PC-9 (cell line): ENCODE measurements around the gene BUB1. TPM values are rescaled to one million over a fixed set of nuclear protein-coding genes. Genes with fewer than 3 reads are reported as not detected.

Experiments used
- Bru-seq: library from RNA; stranded (reverse); fragments of 400-500 nt; gene quantifications from one replicate; lab custom pipeline; 2021; lab: Mats Ljungman, UMichigan
- BruChase-seq, 2 experiments: library from RNA; stranded (reverse); fragments of 400-500 nt; gene quantifications; one replicate each; lab custom pipeline; 2021; lab: Mats Ljungman, UMichigan
- BruUV-seq: library from RNA; stranded (reverse); fragments of 400-500 nt; replicated peaks from 2 replicates; lab custom pipeline; 2021; lab: Mats Ljungman, UMichigan
- CTCF ChIA-PET: fragments of 300-600 bp; sonication (Branson Sonifier 250); formaldehyde crosslinking; loops from one replicate; lab custom pipeline; 2022; ENCODE audit warnings: antibody characterized with exemption; lab: Charles Lee
- POLR2A ChIA-PET: fragments of 300-600 bp; sonication (Branson Sonifier 250); formaldehyde crosslinking; loops from one replicate; lab custom pipeline; 2022; ENCODE audit warnings: antibody characterized with exemption; ENCODE audit not compliant: unreplicated experiment; lab: Charles Lee
- DNase-seq, 2 experiments: peaks; one replicate each; pipeline versions ENCODE4 v3.0.0 to v3.0.0-alpha.2; 2015 to 2022; ENCODE audit warnings: mixed read lengths in 1 of 2
- H2AFZ ChIP-seq: fragments of 200-600 bp; sonication (generic); 2 replicates; pipeline ENCODE4 v1.8.1; 2017; ENCODE audit warnings: antibody characterized with exemption
- H3F3A ChIP-seq: fragments of 200-600 bp; sonication (generic); 2 replicates; pipeline ENCODE4 v1.8.1; 2017; ENCODE audit warnings: antibody characterized with exemption, mild to moderate bottlenecking, low read depth; ENCODE audit not compliant: insufficient read depth
- H3K27ac ChIP-seq: fragments of 200-600 bp; sonication (generic); 2 replicates; pipeline ENCODE4 v1.6.1; 2016; ENCODE audit warnings: mixed run types
- H3K27me3 ChIP-seq: fragments of 200-600 bp; sonication (generic); 2 replicates; pipeline ENCODE4 v1.6.1; 2016; ENCODE audit warnings: low read depth, mixed run types; ENCODE audit not compliant: insufficient read depth
- H3K36me3 ChIP-seq: fragments of 200-600 bp; sonication (generic); 2 replicates; pipeline ENCODE4 v1.6.1; 2016; ENCODE audit warnings: low read depth, mixed run types
- H3K4me1 ChIP-seq: fragments of 200-600 bp; sonication (generic); replicated peaks from 2 replicates; pipeline ENCODE4 v1.6.1; 2016; ENCODE audit warnings: mixed run types; ENCODE audit not compliant: insufficient read depth
- H3K4me2 ChIP-seq: fragments of 200-600 bp; sonication (generic); 2 replicates; pipeline ENCODE4 v1.6.1; 2017; ENCODE audit warnings: mixed run types
- H3K4me3 ChIP-seq: fragments of 200-600 bp; sonication (generic); 2 replicates; pipeline ENCODE4 v1.6.1; 2016; ENCODE audit warnings: mixed run types
- H3K79me2 ChIP-seq: fragments of 200-600 bp; sonication (generic); 2 replicates; pipeline ENCODE4 v1.6.1; 2017; ENCODE audit warnings: low read depth, mixed run types
- H3K9me2 ChIP-seq: fragments of 200-600 bp; sonication (generic); 2 replicates; pipeline ENCODE4 v1.8.1; 2017; ENCODE audit warnings: mild to moderate bottlenecking; ENCODE audit not compliant: insufficient read depth
- H3K9me3 ChIP-seq: fragments of 200-600 bp; sonication (generic); 2 replicates; pipeline ENCODE4 v1.8.1; 2016; ENCODE audit warnings: low read depth; ENCODE audit not compliant: insufficient read depth
- H4K20me1 ChIP-seq: fragments of 200-600 bp; sonication (generic); 2 replicates; pipeline ENCODE4 v1.8.1; 2017; ENCODE audit not compliant: insufficient read depth
- CTCF ChIP-seq: fragments of 200-600 bp; sonication (generic); conservative IDR thresholded peaks from 2 replicates; pipeline ENCODE4 v1.6.1; 2017; ENCODE audit warnings: mixed run types, antibody characterized with exemption, mild to moderate bottlenecking, moderate library complexity
- EZH2 ChIP-seq: fragments of 200-600 bp; sonication (generic); IDR thresholded peaks from 2 replicates; pipeline ENCODE4 v1.8.0; 2017; ENCODE audit warnings: antibody characterized with exemption, low read depth
- intact Hi-C: fragments of 100-400 bp; cut with micrococcal nuclease; formaldehyde crosslinking; loops from one replicate; pipeline ENCODE4 v1.10.0; 2022; ENCODE audit not compliant: unreplicated experiment
- long read RNA-seq: library from polyadenylated mRNA; stranded (forward); transcript quantifications from one replicate; pipeline ENCODE4 v2.0.0, GENCODE V29; 2022
- total RNA-seq: library from RNA; stranded (reverse); gene quantifications from 2 replicates; pipeline ENCODE4 v1.2.3, GENCODE V29; 2021

Gene BUB1
- total RNA-seq: 45.7 and 74.6 TPM in 2 replicates
- percentile 92 among the genes with signal in this experiment for Bru-seq, nascent RNA
- BruChase-seq, experiment 1, labeled RNA remaining after a 2-hour chase: percentile 88 among the genes with signal in this experiment
- percentile 85 among the genes with signal in this experiment for BruChase-seq, experiment 2, labeled RNA remaining after a 6-hour chase
- long read RNA-seq, transcript BUB1-201 (25 exons, 3,507 nt): major isoform, 88 of 111 reads
- long read RNA-seq, partial matches to known transcripts: 11 of 111 reads
- long read RNA-seq, other reads (novel, unspliced or antisense): 11 of 111 reads

- intact Hi-C loops: loop anchor here (10.0 kb wide), 1 partner anchor 997 kb away; no protein-coding TSS in a partner anchor
- ChIA-PET POLR2A (interaction anchor here (0.6 to 0.7 kb wide), 4 partner anchors 22 to 101 kb away, joined by 3 to 5 read pairs (median 4); no protein-coding TSS in a partner anchor), CTCF (interaction anchor here (0.7 to 2.2 kb wide), 5 partner anchors 10 to 78 kb away, joined by 3 to 15 read pairs (median 3); no protein-coding TSS in a partner anchor)
These were observed at the start of gene BUB1 for GRCh38 chr2:110677530-110678456. Gene BUB1, minus strand, starts transcription at chr2:110678063. Its CDS starts 68 bp downstream, at chr2:110677995.

GRCh38 chr2:110726285-110726684 lies 48.4 kb upstream of the BUB1 start:
- intact Hi-C loops: no loop called here
- no peaks in the 10 kb centered on the region for H3K4me1 ChIP-seq
- H4K20me1 ChIP-seq: no peaks in the 10 kb centered on the region
- no peak overlapping the region for H3K4me3 ChIP-seq
- H3K4me2 ChIP-seq: no peak overlapping the region
- H3F3A ChIP-seq: no peaks in the 10 kb centered on the region
- no peak for TF ChIP-seq CTCF
- TF ChIP-seq EZH2: no peak
- no peak for DNase-seq
- no peaks in the 10 kb centered on the region for H3K27me3 ChIP-seq
- H3K9me2 ChIP-seq: no peaks in the 10 kb centered on the region
- no peak overlapping the region for H3K27ac ChIP-seq
- H3K9me3 ChIP-seq: no peaks in the 10 kb centered on the region
- CTCF ChIA-PET: interaction anchor here (0.6 kb wide), 1 partner anchor 9 kb away, joined by 3 read pairs; no protein-coding TSS in a partner anchor
- H3K36me3 ChIP-seq: no peaks in the 10 kb centered on the region
- H3K79me2 ChIP-seq: no peaks in the 10 kb centered on the region
- POLR2A ChIA-PET: no interaction called here
- BruUV-seq: no TSS peak
- no peak overlapping the region for H2AFZ ChIP-seq

More at GRCh38 chr2:110677530-110678456, at the start of gene BUB1:
- H3K36me3 ChIP-seq: 0 out of 2 replicates have a peak, but pooled peaks cover 6% of the 10 kb centered on the region
- H3K27ac ChIP-seq: peak within 1 kb of the TSS; percentile 90
- H3K4me1 ChIP-seq: peaks cover 35% of the 10 kb centered on the region
- H4K20me1 ChIP-seq: no peaks in the 10 kb centered on the region
- no peaks in the 10 kb centered on the region for H3K27me3 ChIP-seq
- no peaks in the 10 kb centered on the region for H3K9me3 ChIP-seq
- peaks cover 41% of the 10 kb centered on the region for H3K79me2 ChIP-seq
- peak; percentile 90 to 95 for DNase-seq
- no peaks in the 10 kb centered on the region for H3K9me2 ChIP-seq
- TSS peak; percentile 55 for BruUV-seq
- H3F3A ChIP-seq: peaks cover 7% of the 10 kb centered on the region
- H2AFZ ChIP-seq: peak within 1 kb of the TSS; percentile 95
- H3K4me2 ChIP-seq: peak within 1 kb of the TSS; percentile 91
- TF ChIP-seq EZH2: no peak
- TF ChIP-seq CTCF: no peak
- peak within 1 kb of the TSS; percentile 78 for H3K4me3 ChIP-seq

- H3K4me1 ChIP-seq: no peaks in the 10 kb centered on the region
- no peak overlapping the region for H2AFZ ChIP-seq
- H3K36me3 ChIP-seq: no peaks in the 10 kb centered on the region
- intact Hi-C loops: no loop called here
- H3F3A ChIP-seq: no peaks in the 10 kb centered on the region
- BruUV-seq: no TSS peak
- no peaks in the 10 kb centered on the region for H3K9me3 ChIP-seq
- H3K27me3 ChIP-seq: no peaks in the 10 kb centered on the region
- ChIA-PET POLR2A (no interaction called here), CTCF (interaction anchor here (0.6 kb wide), 1 partner anchor 10 kb away, joined by 3 read pairs; no protein-coding TSS in a partner anchor)
- no peak overlapping the region for H3K4me3 ChIP-seq
- H3K9me2 ChIP-seq: no peaks in the 10 kb centered on the region
- no peak for TF ChIP-seq CTCF
- TF ChIP-seq EZH2: no peak
- no peak for DNase-seq
- H4K20me1 ChIP-seq: no peaks in the 10 kb centered on the region
- no peaks in the 10 kb centered on the region for H3K79me2 ChIP-seq
- no peak overlapping the region for H3K27ac ChIP-seq
- H3K4me2 ChIP-seq: no peak overlapping the region
These were observed 48.0 kb upstream of the BUB1 start for GRCh38 chr2:110725859-110726258.
